Stomach (tissue), 9 donors: ENCODE data around the gene ATP1B1. TPM values are rescaled to one million over a fixed set of nuclear protein-coding genes. Genes with fewer than 3 reads are reported as not detected.

ENCODE experiments used
- DNase-seq, 2 donors: peaks; one replicate each; pipeline versions ENCODE4 v3.0.0 to v3.0.0-alpha.2; 2013 to 2019
- H3K27ac ChIP-seq, 5 donors: fragments of 200-600 bp in 4 of 5; sonication (generic) in 4 of 5; one replicate each; pipeline ENCODE4 v1.5.1; 2013 to 2019; ENCODE audit warnings: mild to moderate bottlenecking in 1 of 5, moderate library complexity in 1 of 5
- H3K27me3 ChIP-seq, 3 donors: fragments of 200-600 bp; sonication (generic); one replicate each; pipeline ENCODE4 v1.5.1; 2017 to 2019; ENCODE audit warnings: mixed run types in 1 of 3
- H3K36me3 ChIP-seq, 4 donors: fragments of 200-600 bp; sonication (generic); 1 replicate in 3 of 4; 2 replicates in 1 of 4; pipeline ENCODE4 v1.5.1; 2016 to 2019
- H3K4me1 ChIP-seq, 4 donors: fragments of 200-600 bp; sonication (generic); one replicate each; pipeline ENCODE4 v1.5.1; 2016 to 2019
- H3K4me3 ChIP-seq, 4 donors: fragments of 200-600 bp; sonication (generic) in 3 of 4; one replicate each; pipeline ENCODE4 v1.5.1; 2016 to 2019; ENCODE audit warnings: mild to moderate bottlenecking in 1 of 4
- H3K9me3 ChIP-seq, 4 donors: fragments of 200-600 bp; sonication (generic); one replicate each; pipeline ENCODE4 v1.5.1; 2016 to 2019
- EP300 ChIP-seq: sonication (generic); formaldehyde crosslinking; IDR thresholded peaks from one replicate; pipeline ENCODE4 v1.6.1; 2017; ENCODE audit warnings: antibody characterized with exemption
- POLR2A ChIP-seq, 4 donors: fragments of 450-650 bp; IDR thresholded peaks; one replicate each; pipeline ENCODE4 v1.6.1; 2016; ENCODE audit warnings: antibody characterized with exemption in 4 of 4, control low read depth in 2 of 4, mild to moderate bottlenecking in 1 of 4, moderate library complexity in 1 of 4
- POLR2AphosphoS5 ChIP-seq, 3 donors: sonication (generic); formaldehyde crosslinking; IDR thresholded peaks; one replicate each; pipeline ENCODE4 v1.6.1; 2016; ENCODE audit warnings: antibody characterized with exemption in 3 of 3
- WGBS, 5 donors: extraction: QIAGEN DNeasy Blood & Tissue Kit in 3 of 5; methylation state at CpG; one replicate each; pipeline versions ENCODE4 v1.1.5 to v1.1.7; 2013 to 2018; 5-methylcytosine and 5-hydroxymethylcytosine counted together
- intact Hi-C: fragments of 100-400 bp; cut with DNase I; formaldehyde crosslinking; loops from one replicate; pipeline ENCODE4 v1.15.1; 2023; ENCODE audit warnings: low total_unique reads
- polyA plus RNA-seq, 3 donors: library from polyadenylated mRNA; stranded (reverse); fragments of 200-250 nt; gene quantifications; one replicate each; pipeline ENCODE4 v1.2.3, GENCODE V29; 2013
- total RNA-seq, 5 donors: library from RNA; depleted of rRNA; stranded (reverse); fragments of >200 nt; gene quantifications; one replicate each; pipeline versions ENCODE4 v1.1.0 to v1.2.3, GENCODE V29; 2014 to 2016
- TF ChIP-seq, protein P1 (sequence below), 7 experiments: fragments of 450-650 bp in 4 of 7; fragments of 200-600 bp in 3 of 7; sonication (generic) in 3 of 7; IDR thresholded peaks; one replicate each; pipeline ENCODE4 v1.5.1; 2016 to 2019; ENCODE audit warnings: antibody characterized with exemption in 7 of 7, control low read depth in 2 of 7, mild to moderate bottlenecking in 1 of 7
- donor health status: healthy with polysubstance abuse.
- donor health status: Bipolar disorder and iron deficiency.
- donor health status: healthy.

Gene ATP1B1
- total and polyA plus RNA-seq, 8 donors = 59.9 to 507 (median 146) TPM

DNA sequence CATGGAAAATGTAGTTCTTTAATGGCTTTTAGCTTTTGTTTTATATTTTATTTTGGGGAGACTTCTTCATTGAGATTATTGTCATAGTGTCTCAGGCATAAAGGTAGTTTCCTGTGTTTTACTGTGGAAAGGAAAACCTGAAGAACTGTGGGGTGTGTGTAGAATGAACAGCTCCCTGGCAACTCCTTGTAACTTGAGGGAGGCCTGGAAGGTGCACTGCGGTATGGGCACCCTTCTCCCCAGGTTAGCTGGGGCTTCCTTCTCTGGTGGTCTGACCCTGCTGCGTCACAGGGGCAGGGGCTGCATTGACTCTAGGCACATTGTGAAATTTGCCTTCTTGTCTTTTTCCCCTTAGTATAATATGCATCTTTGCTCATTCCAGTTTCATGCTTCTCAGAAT, 1.7 kb downstream of the ATP1B1 start:
- no peak for DNase-seq

DNA sequence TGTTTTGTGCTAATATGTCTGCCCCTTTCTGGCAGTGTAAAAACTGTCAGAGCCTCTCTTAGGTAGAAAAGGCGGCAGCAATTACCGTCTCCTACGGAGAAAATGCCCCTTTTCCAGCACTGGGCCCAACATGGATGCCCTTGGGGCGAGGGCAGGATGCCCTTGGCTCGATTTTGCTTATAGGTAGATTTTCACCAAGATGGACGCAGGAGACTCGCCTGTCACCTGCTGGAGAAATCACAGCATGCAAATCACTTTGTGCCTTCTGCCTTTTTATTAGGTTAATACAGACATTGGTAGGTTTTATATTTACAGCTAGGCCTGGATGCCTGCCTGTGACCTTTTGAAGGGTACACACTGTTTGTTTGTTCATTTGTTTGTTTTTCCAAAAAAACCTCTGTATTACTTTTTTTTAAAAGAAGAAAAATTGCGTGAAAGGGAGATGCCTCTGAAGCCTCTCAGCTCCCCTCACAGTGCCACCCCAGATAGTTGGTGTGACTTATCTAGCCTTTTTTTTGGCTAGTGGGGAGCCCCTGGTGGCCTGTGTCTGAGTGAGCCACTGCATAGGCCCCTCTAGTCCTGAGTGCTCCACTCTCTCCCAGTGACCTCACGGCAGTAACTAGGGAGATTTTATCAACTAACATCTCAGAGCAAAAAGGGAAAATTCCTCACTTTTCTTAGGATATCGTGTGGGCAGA, 2.5 kb downstream of the ATP1B1 start:
- H3K4me1 ChIP-seq = peaks cover 39 to 73% (median 55%) of the 10 kb centered on the region in 4 donors
- peak overlapping the region; percentile 75 to 96 (median 79) for H3K4me3 ChIP-seq
- H3K27me3 ChIP-seq = no peaks in the 10 kb centered on the region
- H3K27ac ChIP-seq = peak overlapping the region; percentile 94 to 98 (median 96)
- 37 to 46% (median 39%) methylated on average over 10 of the region's 10 CpGs for WGBS, 5 donors
- intact Hi-C loops = no loop called here
- no peaks in the 10 kb centered on the region for H3K9me3 ChIP-seq
- peaks cover 21 to 29% (median 23%) of the 10 kb centered on the region in 4 donors for H3K36me3 ChIP-seq
- DNase-seq = peak; percentile 59 to 77
- TF ChIP-seq, protein P1, sequence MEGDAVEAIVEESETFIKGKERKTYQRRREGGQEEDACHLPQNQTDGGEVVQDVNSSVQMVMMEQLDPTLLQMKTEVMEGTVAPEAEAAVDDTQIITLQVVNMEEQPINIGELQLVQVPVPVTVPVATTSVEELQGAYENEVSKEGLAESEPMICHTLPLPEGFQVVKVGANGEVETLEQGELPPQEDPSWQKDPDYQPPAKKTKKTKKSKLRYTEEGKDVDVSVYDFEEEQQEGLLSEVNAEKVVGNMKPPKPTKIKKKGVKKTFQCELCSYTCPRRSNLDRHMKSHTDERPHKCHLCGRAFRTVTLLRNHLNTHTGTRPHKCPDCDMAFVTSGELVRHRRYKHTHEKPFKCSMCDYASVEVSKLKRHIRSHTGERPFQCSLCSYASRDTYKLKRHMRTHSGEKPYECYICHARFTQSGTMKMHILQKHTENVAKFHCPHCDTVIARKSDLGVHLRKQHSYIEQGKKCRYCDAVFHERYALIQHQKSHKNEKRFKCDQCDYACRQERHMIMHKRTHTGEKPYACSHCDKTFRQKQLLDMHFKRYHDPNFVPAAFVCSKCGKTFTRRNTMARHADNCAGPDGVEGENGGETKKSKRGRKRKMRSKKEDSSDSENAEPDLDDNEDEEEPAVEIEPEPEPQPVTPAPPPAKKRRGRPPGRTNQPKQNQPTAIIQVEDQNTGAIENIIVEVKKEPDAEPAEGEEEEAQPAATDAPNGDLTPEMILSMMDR (IDR thresholded peaks at IDR 0.05) = peak in 3 of 7 experiments; percentile 3 to 38 (median 30)
- TF ChIP-seq EP300 (no peak), POLR2A (IDR thresholded peaks at IDR 0.05) (no peak), POLR2AphosphoS5 (IDR thresholded peaks at IDR 0.05) (peak in 1 of 3 donors; percentile 18)

More for the DNA sequence above, 1.7 kb downstream of the ATP1B1 start:
- intact Hi-C loops = no loop called here
- no peak for TF ChIP-seq EP300
- TF ChIP-seq POLR2A (IDR thresholded peaks at IDR 0.05) = no peak
- TF ChIP-seq, protein P1 (IDR thresholded peaks at IDR 0.05) = no peak
- TF ChIP-seq POLR2AphosphoS5 (IDR thresholded peaks at IDR 0.05) = no peak
- Histone ChIP-seq H3K27me3 (no peaks in the 10 kb centered on the region), H3K9me3 (no peaks in the 10 kb centered on the region), H3K27ac (peak overlapping the region; percentile 94 to 98 (median 96)), H3K4me3 (peak overlapping the region; percentile 75 to 96 (median 79)), H3K4me1 (peaks cover 38 to 71% (median 55%) of the 10 kb centered on the region in 4 donors), H3K36me3 (peaks cover 13 to 21% (median 17%) of the 10 kb centered on the region in 4 donors)
- 32 to 55% (median 39%) methylated on average over 1 to 2 of the region's 2 CpGs for WGBS, 5 donors

DNA sequence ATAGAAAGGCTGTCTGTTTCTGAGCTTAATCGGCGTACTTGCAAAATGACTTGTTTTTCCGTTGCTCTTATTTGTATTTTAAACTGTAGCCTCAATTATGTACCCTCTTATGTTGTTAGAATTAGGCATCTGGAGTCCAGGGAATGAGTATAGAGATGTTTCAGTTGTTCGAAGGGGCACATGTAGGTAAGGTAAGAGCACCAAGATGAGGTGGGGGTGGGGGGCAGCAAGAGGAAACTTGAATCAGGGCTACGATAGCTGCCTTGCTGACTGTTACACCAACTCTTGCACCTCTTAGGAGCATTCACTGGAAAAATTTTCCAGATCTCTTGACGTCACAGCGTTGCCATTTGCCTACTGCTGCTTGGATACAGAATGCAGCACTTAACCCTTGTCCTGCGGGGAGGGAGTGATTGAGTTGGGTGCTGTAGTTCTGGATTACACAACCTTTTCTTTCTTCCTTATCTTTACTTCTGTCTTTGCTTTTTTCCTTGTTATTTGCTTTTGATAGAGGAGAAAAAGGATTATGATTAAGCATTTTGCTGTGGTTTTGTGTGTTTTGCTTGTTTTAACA, 3.2 kb downstream of the ATP1B1 start:
- TF ChIP-seq POLR2AphosphoS5 (IDR thresholded peaks at IDR 0.05) (peak; percentile 82 to 91 (median 89)), POLR2A (IDR thresholded peaks at IDR 0.05) (peak in 2 of 4 donors; percentile 37 to 59), EP300 (no peak)
- TF ChIP-seq, protein P1 (IDR thresholded peaks at IDR 0.05) = peak in 1 of 7 experiments; percentile 2
- Histone ChIP-seq H3K27me3 (no peaks in the 10 kb centered on the region), H3K27ac (peak overlapping the region; percentile 94 to 98 (median 96)), H3K9me3 (no peaks in the 10 kb centered on the region), H3K4me1 (peaks cover 35 to 73% (median 56%) of the 10 kb centered on the region in 4 donors), H3K4me3 (peak overlapping the region; percentile 75 to 96 (median 79)), H3K36me3 (peaks cover 25 to 34% (median 27%) of the 10 kb centered on the region in 4 donors)
- 21 to 28% (median 21%) methylated on average over 8 of the region's 8 CpGs for WGBS, 5 donors
- peak; percentile 87 to 96 for DNase-seq
- intact Hi-C loops = no loop called here

DNA sequence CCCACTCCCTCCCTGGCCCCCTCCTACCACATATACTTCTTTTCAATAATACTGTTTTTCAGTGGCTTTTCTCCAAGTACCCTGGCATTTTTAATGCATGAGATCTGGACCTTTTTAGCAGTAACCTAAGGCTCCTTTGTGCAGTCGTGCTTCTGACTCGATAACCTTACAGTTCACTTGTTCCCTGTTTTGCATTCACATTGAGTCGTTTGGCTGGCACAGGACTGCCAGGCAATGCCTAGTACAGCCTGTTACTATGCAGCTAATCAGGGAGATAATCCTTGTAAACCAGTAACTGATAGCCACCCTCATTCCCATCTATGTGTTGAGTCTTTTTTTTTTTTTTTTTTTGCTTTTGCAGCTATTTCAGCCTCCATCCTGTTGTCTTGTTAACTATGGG, 3.7 kb downstream of the ATP1B1 start:
- Histone ChIP-seq H3K27me3 (no peaks in the 10 kb centered on the region), H3K9me3 (no peaks in the 10 kb centered on the region), H3K27ac (peak overlapping the region; percentile 58 to 98 (median 94)), H3K4me1 (peaks cover 33 to 73% (median 54%) of the 10 kb centered on the region in 4 donors), H3K4me3 (peak overlapping the region; percentile 75 to 96 (median 79)), H3K36me3 (peaks cover 27 to 34% (median 30%) of the 10 kb centered on the region in 4 donors)
- TF ChIP-seq, protein P1 (IDR thresholded peaks at IDR 0.05) = no peak
- TF ChIP-seq POLR2AphosphoS5 (IDR thresholded peaks at IDR 0.05) = peak in 2 of 3 donors; percentile 68 to 81
- DNase-seq = peak; percentile 63 to 65
- WGBS, 5 donors = 7 to 19% (median 11%) methylated on average over 3 of the region's 3 CpGs
- intact Hi-C loops = no loop called here
